Neural crest cell (in vitro differentiated cells): ENCODE data around the gene ADORA2A. TPM values are rescaled to one million over a fixed set of nuclear protein-coding genes. Genes with fewer than 3 reads are reported as not detected.

ENCODE experiments used
- DNase-seq: peaks from one replicate; pipeline ENCODE4 v3.0.0; 2021; ENCODE audit warnings: low read depth, mixed read lengths, low spot score
- H3K27ac Mint-ChIP-seq: one replicate; pipeline ENCODE4 v1.8.0; 2021; ENCODE audit warnings: mild to moderate bottlenecking, mixed read lengths; ENCODE audit not compliant: unreplicated experiment
- H3K27me3 Mint-ChIP-seq: 2 replicates; pipeline ENCODE4 v1.8.0; 2021; ENCODE audit warnings: low read depth, mild to moderate bottlenecking, mixed read lengths
- H3K36me3 Mint-ChIP-seq: 2 replicates; pipeline ENCODE4 v1.8.0; 2021; ENCODE audit warnings: low read depth, mild to moderate bottlenecking, mixed read lengths
- H3K4me1 Mint-ChIP-seq: 2 replicates; pipeline ENCODE4 v1.8.0; 2021; ENCODE audit warnings: mixed read lengths
- H3K4me3 Mint-ChIP-seq: one replicate; pipeline ENCODE4 v1.8.0; 2021; ENCODE audit warnings: mild to moderate bottlenecking, mixed read lengths
- H3K9me3 Mint-ChIP-seq: 2 replicates; pipeline ENCODE4 v1.8.0; 2021; ENCODE audit warnings: mixed read lengths
- total RNA-seq: library from RNA; stranded (reverse); gene quantifications from 2 replicates; pipeline ENCODE4 v1.2.1, GENCODE V29; 2021
- TF ChIP-seq, protein P1 (sequence below): fragments of 200-600 bp; sonication (generic); conservative IDR thresholded peaks from 2 replicates; pipeline ENCODE4 v1.5.0; 2021; ENCODE audit warnings: antibody characterized with exemption, mild to moderate bottlenecking

The ADORA2A gene
- total RNA-seq, 1 donor from 2014 or later, result 2.8 TPM

DNA sequence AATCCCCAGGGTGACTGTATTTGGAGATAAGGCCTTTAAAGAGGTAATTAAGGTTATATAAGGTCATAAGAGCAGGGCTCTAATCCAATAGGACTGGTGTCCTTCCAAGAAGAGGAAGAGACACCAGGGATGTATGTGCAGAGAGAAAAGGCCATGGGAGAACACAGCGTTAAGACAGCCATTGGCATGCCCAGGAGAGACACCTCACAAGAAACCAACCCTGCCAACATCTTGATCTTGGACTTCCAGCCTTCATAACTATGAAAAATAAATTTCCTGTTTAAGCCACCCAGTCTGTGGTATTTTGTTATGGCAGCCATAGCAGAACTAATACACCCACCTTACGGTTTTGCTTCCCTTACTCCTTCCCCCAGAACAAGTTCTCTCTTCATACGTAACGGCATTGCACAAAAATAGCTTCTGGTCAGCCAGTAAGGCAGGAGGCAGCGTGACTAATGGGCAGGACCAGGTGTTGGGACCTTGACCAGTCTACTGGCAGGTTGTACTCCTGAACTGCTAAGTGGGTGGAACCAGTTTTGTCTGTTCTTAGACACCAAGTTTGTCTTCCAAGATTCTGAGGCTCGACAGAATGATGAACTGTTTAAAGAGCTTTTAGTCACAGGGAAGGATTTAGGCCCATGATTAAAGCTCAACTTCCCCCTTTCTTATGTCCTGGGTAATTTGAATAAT, 35.8 kb downstream of the ADORA2A start:
- no peaks in the 10 kb centered on the region for H3K9me3 Mint-ChIP-seq
- no peak overlapping the region for H3K27ac Mint-ChIP-seq
- TF ChIP-seq, protein P1, sequence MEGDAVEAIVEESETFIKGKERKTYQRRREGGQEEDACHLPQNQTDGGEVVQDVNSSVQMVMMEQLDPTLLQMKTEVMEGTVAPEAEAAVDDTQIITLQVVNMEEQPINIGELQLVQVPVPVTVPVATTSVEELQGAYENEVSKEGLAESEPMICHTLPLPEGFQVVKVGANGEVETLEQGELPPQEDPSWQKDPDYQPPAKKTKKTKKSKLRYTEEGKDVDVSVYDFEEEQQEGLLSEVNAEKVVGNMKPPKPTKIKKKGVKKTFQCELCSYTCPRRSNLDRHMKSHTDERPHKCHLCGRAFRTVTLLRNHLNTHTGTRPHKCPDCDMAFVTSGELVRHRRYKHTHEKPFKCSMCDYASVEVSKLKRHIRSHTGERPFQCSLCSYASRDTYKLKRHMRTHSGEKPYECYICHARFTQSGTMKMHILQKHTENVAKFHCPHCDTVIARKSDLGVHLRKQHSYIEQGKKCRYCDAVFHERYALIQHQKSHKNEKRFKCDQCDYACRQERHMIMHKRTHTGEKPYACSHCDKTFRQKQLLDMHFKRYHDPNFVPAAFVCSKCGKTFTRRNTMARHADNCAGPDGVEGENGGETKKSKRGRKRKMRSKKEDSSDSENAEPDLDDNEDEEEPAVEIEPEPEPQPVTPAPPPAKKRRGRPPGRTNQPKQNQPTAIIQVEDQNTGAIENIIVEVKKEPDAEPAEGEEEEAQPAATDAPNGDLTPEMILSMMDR, result no peak
- peaks cover 19% of the 10 kb centered on the region for H3K4me1 Mint-ChIP-seq
- no peak for DNase-seq
- no peaks in the 10 kb centered on the region for H3K36me3 Mint-ChIP-seq
- H3K27me3 Mint-ChIP-seq, result no peaks in the 10 kb centered on the region
- no peak overlapping the region for H3K4me3 Mint-ChIP-seq

DNA sequence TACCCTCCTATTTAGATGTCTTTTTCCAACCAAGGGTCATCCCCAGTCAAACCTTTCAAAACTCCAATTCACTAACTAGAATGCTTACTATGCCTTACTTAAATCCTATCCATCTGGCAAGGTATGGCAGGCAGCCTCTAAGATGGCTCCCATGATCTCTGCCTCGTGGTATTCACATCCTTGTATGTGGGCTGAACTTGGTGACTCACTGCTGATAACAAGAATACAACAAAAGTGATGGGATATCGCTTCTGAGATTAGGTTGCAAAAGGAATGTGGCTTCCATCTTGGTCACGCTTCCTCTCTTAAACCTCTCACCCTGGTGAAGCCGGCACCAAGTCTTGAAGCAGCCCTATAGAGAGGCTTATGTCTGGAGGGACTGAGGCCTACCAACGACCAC, 38.2 kb downstream of the ADORA2A start:
- H3K27ac Mint-ChIP-seq, result no peak overlapping the region
- H3K36me3 Mint-ChIP-seq, result no peaks in the 10 kb centered on the region
- H3K4me3 Mint-ChIP-seq, result no peak overlapping the region
- H3K4me1 Mint-ChIP-seq, result peaks cover 19% of the 10 kb centered on the region
- TF ChIP-seq, protein P1, result no peak
- no peak for DNase-seq
- H3K27me3 Mint-ChIP-seq, result no peaks in the 10 kb centered on the region
- no peaks in the 10 kb centered on the region for H3K9me3 Mint-ChIP-seq

DNA sequence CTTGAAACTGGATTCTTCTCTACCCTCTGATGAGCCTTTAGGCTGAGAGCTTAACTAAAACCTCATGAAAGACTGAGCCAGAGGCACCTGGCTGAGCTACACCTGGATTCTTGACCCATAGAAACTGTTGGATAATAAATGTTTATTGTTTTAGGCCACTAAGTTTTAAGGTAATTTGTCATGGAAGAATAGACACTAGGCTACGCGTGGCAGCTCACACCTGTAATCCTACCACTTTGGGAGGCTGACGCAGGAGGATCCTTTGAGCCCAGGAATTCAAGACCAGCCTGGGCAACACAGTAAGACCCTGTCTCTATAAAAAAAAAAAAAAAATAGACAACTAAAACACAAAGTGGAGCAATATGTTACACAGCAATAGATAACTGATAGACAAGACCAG, 38.6 kb downstream of the ADORA2A start:
- Mint-ChIP-seq H3K27ac (no peak overlapping the region), H3K9me3 (no peaks in the 10 kb centered on the region), H3K36me3 (no peaks in the 10 kb centered on the region), H3K4me1 (peaks cover 16% of the 10 kb centered on the region), H3K27me3 (no peaks in the 10 kb centered on the region), H3K4me3 (no peak overlapping the region)
- no peak for DNase-seq
- TF ChIP-seq, protein P1, result no peak

DNA sequence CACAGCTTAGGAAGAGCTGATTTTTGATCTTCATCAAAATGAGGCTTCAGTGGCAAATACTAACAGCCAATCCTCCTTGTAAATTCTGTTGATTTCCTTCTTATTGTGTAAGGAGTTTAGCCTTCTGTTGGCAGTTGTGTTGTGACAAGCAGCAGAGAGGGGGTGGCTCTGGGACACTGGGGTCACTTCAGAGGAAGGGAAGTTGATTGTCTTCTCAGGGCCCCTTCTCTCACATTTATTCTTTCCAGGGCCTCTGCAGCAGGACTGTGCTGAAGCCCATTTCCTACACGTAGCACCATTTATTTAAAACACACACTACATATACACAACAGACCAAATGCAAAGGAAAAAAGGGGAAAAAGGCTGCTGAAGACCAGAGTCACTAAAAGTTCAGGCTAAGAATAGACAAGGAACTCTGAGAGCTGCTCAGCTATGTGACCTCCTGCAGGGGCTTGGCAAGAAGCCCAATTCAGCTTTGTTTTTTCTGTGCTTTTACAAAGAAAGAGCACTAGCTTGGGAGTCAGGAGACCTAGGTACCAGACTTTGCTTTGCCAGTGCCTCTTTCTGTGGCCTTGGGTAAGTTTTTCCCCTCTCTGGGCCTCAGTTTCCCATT, 39.4 kb downstream of the ADORA2A start:
- DNase-seq, result no peak
- Mint-ChIP-seq H3K36me3 (no peaks in the 10 kb centered on the region), H3K9me3 (no peaks in the 10 kb centered on the region), H3K4me1 (peaks cover 16% of the 10 kb centered on the region), H3K27me3 (no peaks in the 10 kb centered on the region), H3K27ac (no peak overlapping the region), H3K4me3 (no peak overlapping the region)
- TF ChIP-seq, protein P1, result no peak

DNA sequence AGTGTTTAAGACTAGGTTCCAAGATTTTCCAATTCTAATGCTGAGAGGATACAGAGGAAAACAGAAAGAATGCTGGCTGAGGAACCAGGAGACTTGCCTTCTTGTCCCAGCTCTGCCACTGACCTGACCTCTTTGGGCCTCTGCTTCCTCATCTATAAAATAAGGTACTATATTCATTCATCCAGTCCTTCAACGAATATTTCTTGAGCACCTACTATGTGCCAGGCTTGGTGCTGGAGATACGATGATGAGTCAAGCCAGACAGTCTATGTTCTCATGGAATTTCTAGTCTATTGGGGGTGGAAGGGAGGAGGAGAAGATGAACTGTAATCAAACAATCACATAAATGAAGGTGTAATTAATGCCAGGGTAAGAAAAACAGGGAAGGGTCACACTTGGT, 39.9 kb downstream of the ADORA2A start:
- Mint-ChIP-seq H3K9me3 (no peaks in the 10 kb centered on the region), H3K36me3 (no peaks in the 10 kb centered on the region), H3K4me1 (peaks cover 16% of the 10 kb centered on the region), H3K27ac (no peak overlapping the region), H3K27me3 (no peaks in the 10 kb centered on the region), H3K4me3 (no peak overlapping the region)
- TF ChIP-seq, protein P1, result no peak
- no peak for DNase-seq
